ENCODE results near the gene KCTD16. TPM values are rescaled to one million over a fixed set of nuclear protein-coding genes. Genes with fewer than 3 reads are reported as not detected.

KCTD16 gene
- polyA plus RNA-seq, 1 donor from 2014 or later, result not detected

GRCh38 chr5:144391044-144391443, 220.4 kb downstream of the KCTD16 start:
- H3K4me3 Mint-ChIP-seq, result no peak overlapping the region

GRCh38 chr5:144393641-144394435, 223.2 kb downstream of the KCTD16 start:
- Mint-ChIP-seq H3K27me3 (peaks cover 2% of the 10 kb centered on the region), H3K27ac (no peak overlapping the region), H3K4me1 (no peaks in the 10 kb centered on the region), H3K4me3 (no peak overlapping the region), H3K9me3 (peaks cover 0 to 3% (median 2%) of the 10 kb centered on the region in 3 donors), H3K36me3 (peaks cover 1% of the 10 kb centered on the region)

More at GRCh38 chr5:144391044-144391443, 220.4 kb downstream of the KCTD16 start:
- no peak overlapping the region for H3K27ac Mint-ChIP-seq
- H3K9me3 Mint-ChIP-seq, result peaks cover 0 to 3% (median 2%) of the 10 kb centered on the region in 3 donors
- H3K36me3 Mint-ChIP-seq, result peaks cover 1% of the 10 kb centered on the region
- peaks cover 2% of the 10 kb centered on the region for H3K27me3 Mint-ChIP-seq
- no peaks in the 10 kb centered on the region for H3K4me1 Mint-ChIP-seq

GRCh38 chr5:144395704-144396103, 225.0 kb downstream of the KCTD16 start:
- Mint-ChIP-seq H3K36me3 (peaks cover 1% of the 10 kb centered on the region), H3K27me3 (peaks cover 2% of the 10 kb centered on the region), H3K4me1 (no peaks in the 10 kb centered on the region), H3K4me3 (no peak overlapping the region), H3K27ac (no peak overlapping the region), H3K9me3 (peaks cover 0 to 3% (median 2%) of the 10 kb centered on the region in 3 donors)

- Mint-ChIP-seq H3K4me3 (no peak overlapping the region), H3K27ac (no peak overlapping the region), H3K9me3 (peaks cover 0 to 2% (median 2%) of the 10 kb centered on the region in 3 donors), H3K4me1 (no peaks in the 10 kb centered on the region), H3K36me3 (no peaks in the 10 kb centered on the region), H3K27me3 (no peaks in the 10 kb centered on the region)
Measured at GRCh38 chr5:144403058-144403457, 232.4 kb downstream of the KCTD16 start.

GRCh38 chr5:144403817-144404420, 233.2 kb downstream of the KCTD16 start:
- Mint-ChIP-seq H3K9me3 (peaks cover 0 to 2% (median 2%) of the 10 kb centered on the region in 3 donors), H3K4me3 (no peak overlapping the region), H3K27ac (no peak overlapping the region), H3K36me3 (no peaks in the 10 kb centered on the region), H3K27me3 (no peaks in the 10 kb centered on the region), H3K4me1 (no peaks in the 10 kb centered on the region)

- Mint-ChIP-seq H3K4me1 (no peaks in the 10 kb centered on the region), H3K9me3 (peaks cover 0 to 2% (median 2%) of the 10 kb centered on the region in 3 donors), H3K27ac (no peak overlapping the region), H3K36me3 (no peaks in the 10 kb centered on the region), H3K4me3 (no peak overlapping the region), H3K27me3 (peaks cover 1% of the 10 kb centered on the region)
Measured at GRCh38 chr5:144404672-144405071, 234.0 kb downstream of the KCTD16 start.

GRCh38 chr5:144405991-144406390, 235.3 kb downstream of the KCTD16 start:
- Mint-ChIP-seq H3K4me3 (no peak overlapping the region), H3K36me3 (no peaks in the 10 kb centered on the region), H3K27me3 (peaks cover 3% of the 10 kb centered on the region), H3K9me3 (peaks cover 0 to 2% (median 2%) of the 10 kb centered on the region in 3 donors), H3K4me1 (no peaks in the 10 kb centered on the region), H3K27ac (no peak overlapping the region)

- Mint-ChIP-seq H3K4me1 (no peaks in the 10 kb centered on the region), H3K9me3 (peaks cover 0 to 2% (median 2%) of the 10 kb centered on the region in 3 donors), H3K4me3 (no peak overlapping the region), H3K27me3 (peaks cover 3% of the 10 kb centered on the region), H3K36me3 (no peaks in the 10 kb centered on the region), H3K27ac (no peak overlapping the region)
Measured at GRCh38 chr5:144406442-144406841, 235.8 kb downstream of the KCTD16 start.

GRCh38 chr5:144414202-144415029, 243.7 kb downstream of the KCTD16 start:
- Mint-ChIP-seq H3K27me3 (peaks cover 3% of the 10 kb centered on the region), H3K36me3 (peaks cover 1% of the 10 kb centered on the region), H3K27ac (no peak overlapping the region), H3K4me3 (no peak overlapping the region), H3K4me1 (no peaks in the 10 kb centered on the region), H3K9me3 (peaks cover 0 to 6% (median 3%) of the 10 kb centered on the region in 3 donors)

GRCh38 chr5:144416196-144416595, 245.5 kb downstream of the KCTD16 start:
- Mint-ChIP-seq H3K27ac (no peak overlapping the region), H3K4me1 (no peaks in the 10 kb centered on the region)

GRCh38 chr5:144418719-144419118, 248.0 kb downstream of the KCTD16 start:
- Mint-ChIP-seq H3K27ac (no peak overlapping the region), H3K4me3 (no peak overlapping the region), H3K4me1 (no peaks in the 10 kb centered on the region), H3K9me3 (peaks cover 0 to 8% (median 3%) of the 10 kb centered on the region in 3 donors), H3K27me3 (no peaks in the 10 kb centered on the region), H3K36me3 (peaks cover 1% of the 10 kb centered on the region)

More at GRCh38 chr5:144416196-144416595, 245.5 kb downstream of the KCTD16 start:
- peaks cover 0 to 7% (median 3%) of the 10 kb centered on the region in 3 donors for H3K9me3 Mint-ChIP-seq
- no peaks in the 10 kb centered on the region for H3K27me3 Mint-ChIP-seq
- no peak overlapping the region for H3K4me3 Mint-ChIP-seq
- H3K36me3 Mint-ChIP-seq, result peaks cover 1% of the 10 kb centered on the region

- no peaks in the 10 kb centered on the region for H3K27me3 Mint-ChIP-seq
- no peaks in the 10 kb centered on the region for H3K36me3 Mint-ChIP-seq
- no peaks in the 10 kb centered on the region for H3K4me1 Mint-ChIP-seq
- no peak overlapping the region for H3K27ac Mint-ChIP-seq
- peaks cover 0 to 7% (median 3%) of the 10 kb centered on the region in 3 donors for H3K9me3 Mint-ChIP-seq
- H3K4me3 Mint-ChIP-seq, result no peak overlapping the region
Measured at GRCh38 chr5:144421411-144421810, 250.7 kb downstream of the KCTD16 start.

GRCh38 chr5:144422018-144422727, 251.5 kb downstream of the KCTD16 start:
- Mint-ChIP-seq H3K27ac (no peak overlapping the region), H3K36me3 (no peaks in the 10 kb centered on the region), H3K9me3 (peaks cover 0 to 7% (median 3%) of the 10 kb centered on the region in 3 donors), H3K4me1 (no peaks in the 10 kb centered on the region), H3K27me3 (no peaks in the 10 kb centered on the region), H3K4me3 (no peak overlapping the region)

- peaks cover 0 to 3% (median 1%) of the 10 kb centered on the region in 3 donors for H3K9me3 Mint-ChIP-seq
- H3K27me3 Mint-ChIP-seq, result no peaks in the 10 kb centered on the region
- H3K27ac Mint-ChIP-seq, result no peak overlapping the region
Measured at GRCh38 chr5:144427866-144428265, 257.2 kb downstream of the KCTD16 start.

More at GRCh38 chr5:144427866-144428265, 257.2 kb downstream of the KCTD16 start:
- Mint-ChIP-seq H3K36me3 (no peaks in the 10 kb centered on the region), H3K4me3 (no peak overlapping the region), H3K4me1 (no peaks in the 10 kb centered on the region)

Data from IgD-negative memory B cell (primary cell).